ENCODE measurements around the gene RSPH1.

The RSPH1 gene

DNA sequence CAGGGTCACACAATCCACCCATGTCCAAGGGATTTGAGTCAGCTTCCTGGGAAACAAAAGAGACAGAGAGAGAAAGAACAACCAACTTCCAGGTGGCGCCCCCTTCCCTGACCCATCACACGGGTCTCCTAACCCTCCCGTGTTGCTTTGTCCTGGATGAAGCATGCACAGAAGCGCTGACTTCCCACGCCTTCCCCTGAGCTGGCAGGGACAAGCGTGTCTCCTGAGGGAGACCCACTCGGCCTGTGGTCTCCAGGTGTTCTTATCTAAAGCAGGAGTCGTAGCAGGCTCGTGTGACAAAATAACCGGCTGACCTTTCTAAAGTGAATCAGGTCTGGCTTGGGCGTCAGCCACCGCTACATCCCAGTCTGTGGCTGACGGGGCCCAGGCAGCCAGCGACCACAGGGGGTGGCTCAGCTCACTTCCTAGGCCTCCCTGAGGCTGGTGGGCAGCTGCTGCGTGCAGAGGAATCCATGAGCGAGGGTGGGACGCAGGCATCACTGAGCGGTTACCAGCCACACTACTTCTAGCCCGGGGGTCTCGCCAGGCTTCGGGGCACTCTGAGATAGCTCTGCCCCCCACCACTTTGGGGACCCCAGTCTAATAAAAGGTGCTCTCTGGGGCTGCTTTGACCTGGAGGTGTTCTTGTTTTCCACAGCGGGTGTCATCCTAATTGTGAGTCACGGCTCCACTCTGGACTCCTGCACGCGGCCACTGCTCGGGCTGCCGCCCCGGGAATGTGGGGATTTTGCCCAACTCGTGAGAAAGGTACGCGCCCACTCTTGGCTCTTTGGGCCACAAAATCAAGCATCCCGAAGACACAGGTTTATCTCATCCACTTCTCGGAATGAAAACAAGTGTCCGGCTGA lies 51.9 kb downstream of the RSPH1 start:
- no peak for TF ChIP-seq BHLHE40 (IDR thresholded peaks at IDR 0.05; ENCODE audit: borderline replicate concordance)
- TF ChIP-seq ELF4 (IDR thresholded peaks at IDR 0.05) = no peak
- TF ChIP-seq SUZ12 (IDR thresholded peaks at IDR 0.05) = no peak
- TF ChIP-seq CTBP1 (IDR thresholded peaks at IDR 0.05; ENCODE audit: borderline replicate concordance) = no peak
- TF ChIP-seq, protein P1, sequence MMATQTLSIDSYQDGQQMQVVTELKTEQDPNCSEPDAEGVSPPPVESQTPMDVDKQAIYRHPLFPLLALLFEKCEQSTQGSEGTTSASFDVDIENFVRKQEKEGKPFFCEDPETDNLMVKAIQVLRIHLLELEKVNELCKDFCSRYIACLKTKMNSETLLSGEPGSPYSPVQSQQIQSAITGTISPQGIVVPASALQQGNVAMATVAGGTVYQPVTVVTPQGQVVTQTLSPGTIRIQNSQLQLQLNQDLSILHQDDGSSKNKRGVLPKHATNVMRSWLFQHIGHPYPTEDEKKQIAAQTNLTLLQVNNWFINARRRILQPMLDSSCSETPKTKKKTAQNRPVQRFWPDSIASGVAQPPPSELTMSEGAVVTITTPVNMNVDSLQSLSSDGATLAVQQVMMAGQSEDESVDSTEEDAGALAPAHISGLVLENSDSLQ (IDR thresholded peaks at IDR 0.05) = no peak
- TF ChIP-seq SP1 (IDR thresholded peaks at IDR 0.05) = no peak
- no peak for TF ChIP-seq ARNT (IDR thresholded peaks at IDR 0.05)
- TF ChIP-seq TARDBP (IDR thresholded peaks at IDR 0.05) = no peak
- CTCF ChIA-PET = interaction anchor here (1.1 kb wide), 1 partner anchor 106 kb away, joined by 3 read pairs; no protein-coding TSS in a partner anchor
- POLR2A ChIA-PET = no interaction called here
- no peak for DNase-seq (ENCODE audit: extremely low spot score)

DNA sequence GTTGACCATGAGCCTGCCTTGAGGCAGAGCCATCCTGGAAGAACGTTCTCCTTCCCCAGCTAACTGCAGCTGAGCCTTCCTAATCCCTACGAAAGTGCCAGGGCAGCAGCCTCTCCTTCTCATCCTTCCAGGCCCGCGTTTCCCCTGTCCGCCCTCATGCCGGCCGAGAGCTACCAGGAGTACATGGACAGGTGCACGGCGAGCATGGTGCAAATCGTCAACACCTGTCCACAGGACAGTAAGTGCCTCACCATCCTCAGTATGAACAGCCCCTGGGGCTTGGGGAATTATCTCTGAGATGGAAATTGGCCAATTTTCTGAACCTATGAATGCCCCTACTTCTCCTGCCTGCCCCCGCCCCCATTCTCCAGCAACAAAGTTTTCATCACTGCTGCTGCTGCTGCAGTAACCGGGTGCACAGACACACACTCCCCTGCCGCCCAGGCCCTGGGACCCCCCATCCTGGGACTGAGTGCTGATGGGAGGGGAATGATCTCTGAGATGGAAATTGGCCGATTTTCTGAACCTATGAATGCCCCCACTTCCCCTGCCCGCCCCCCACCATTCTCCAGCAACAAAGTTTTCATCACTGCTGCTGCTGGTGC lies 52.7 kb downstream of the RSPH1 start:
- TF ChIP-seq TARDBP (IDR thresholded peaks at IDR 0.05) (no peak), ARNT (IDR thresholded peaks at IDR 0.05) (no peak), NFRKB (IDR thresholded peaks at IDR 0.05) (no peak), LEF1 (IDR thresholded peaks at IDR 0.05; ENCODE audit: borderline replicate concordance) (no peak), CTBP1 (IDR thresholded peaks at IDR 0.05; ENCODE audit: borderline replicate concordance) (no peak), SP1 (IDR thresholded peaks at IDR 0.05) (no peak), ZNF384 (IDR thresholded peaks at IDR 0.05) (no peak), FOXA1 (IDR thresholded peaks at IDR 0.05) (no peak), BHLHE40 (IDR thresholded peaks at IDR 0.05; ENCODE audit: borderline replicate concordance) (no peak), SUZ12 (IDR thresholded peaks at IDR 0.05) (no peak), HDGF (IDR thresholded peaks at IDR 0.05; ENCODE audit: borderline replicate concordance) (no peak), ELF4 (IDR thresholded peaks at IDR 0.05) (no peak), L3MBTL2 (conservative IDR thresholded peaks at IDR 0.05) (no peak), FOXM1 (IDR thresholded peaks at IDR 0.05; ENCODE audit: borderline replicate concordance) (no peak)
- TF ChIP-seq, protein P1 (IDR thresholded peaks at IDR 0.05) = no peak
- DNase-seq (ENCODE audit: extremely low spot score) = no peak
- ChIA-PET POLR2A (no interaction called here), CTCF (no interaction called here)

DNA sequence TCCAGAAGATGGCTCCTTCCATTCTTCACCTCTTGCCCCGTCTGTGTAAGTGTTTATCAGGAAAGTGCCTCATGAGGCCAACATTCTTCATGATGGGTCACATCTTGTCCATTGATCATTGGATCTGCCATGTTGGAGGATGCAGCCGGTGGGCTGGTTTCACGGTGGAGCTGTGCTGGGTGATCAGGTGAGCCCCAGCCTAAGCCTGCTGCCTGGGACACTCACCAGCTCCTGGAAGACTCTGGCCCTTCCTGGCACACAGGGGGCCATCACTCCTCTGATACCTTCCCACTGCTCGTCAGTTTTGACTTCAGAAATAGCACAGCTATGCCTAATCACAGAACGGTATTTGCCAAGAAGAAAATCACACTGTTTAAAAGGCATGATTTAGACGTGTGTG lies 54.1 kb downstream of the RSPH1 start:
- TF ChIP-seq CTBP1 (IDR thresholded peaks at IDR 0.05; ENCODE audit: borderline replicate concordance) (no peak), LEF1 (IDR thresholded peaks at IDR 0.05; ENCODE audit: borderline replicate concordance) (no peak)
- CTCF ChIA-PET = no interaction called here
- POLR2A ChIA-PET = no interaction called here
- DNase-seq (ENCODE audit: extremely low spot score) = no peak

DNA sequence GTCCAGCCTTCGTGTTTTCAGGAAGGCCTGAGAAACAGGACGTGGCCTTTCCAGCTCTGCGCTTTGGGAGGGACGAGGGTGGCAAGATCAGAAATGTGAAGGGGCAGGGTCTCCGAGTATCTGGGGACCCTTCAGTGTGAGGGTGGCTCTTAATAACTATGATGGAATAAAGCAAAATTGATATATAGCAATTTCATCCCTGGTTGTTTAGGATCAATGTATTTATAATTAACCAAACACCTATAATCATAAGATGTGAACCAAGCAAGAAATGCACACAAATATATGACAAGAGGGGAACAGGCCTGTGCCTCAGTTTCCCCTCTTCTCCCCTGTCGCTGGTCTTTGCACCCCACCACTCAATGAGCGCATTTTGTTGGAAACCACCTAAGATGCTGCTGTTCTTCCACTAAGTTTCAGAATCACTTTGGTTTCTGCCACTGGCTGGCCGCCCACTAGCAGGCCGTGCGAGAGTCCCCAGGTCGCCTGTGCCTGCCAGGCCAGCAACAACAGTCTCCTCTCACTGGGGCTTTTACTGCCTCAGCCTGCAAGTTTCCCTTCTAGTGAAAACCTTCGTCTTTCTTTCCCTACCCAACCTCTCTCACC lies 55.7 kb downstream of the RSPH1 start:
- no peak for DNase-seq (ENCODE audit: extremely low spot score)
- POLR2A ChIA-PET = no interaction called here
- TF ChIP-seq BHLHE40 (IDR thresholded peaks at IDR 0.05; ENCODE audit: borderline replicate concordance) (no peak), ELF4 (IDR thresholded peaks at IDR 0.05) (no peak), ZNF384 (IDR thresholded peaks at IDR 0.05) (no peak), LEF1 (IDR thresholded peaks at IDR 0.05; ENCODE audit: borderline replicate concordance) (no peak), FOXM1 (IDR thresholded peaks at IDR 0.05; ENCODE audit: borderline replicate concordance) (no peak), TARDBP (IDR thresholded peaks at IDR 0.05) (no peak), FOXK2 (IDR thresholded peaks at IDR 0.05) (no peak)
- CTCF ChIA-PET = no interaction called here

DNA sequence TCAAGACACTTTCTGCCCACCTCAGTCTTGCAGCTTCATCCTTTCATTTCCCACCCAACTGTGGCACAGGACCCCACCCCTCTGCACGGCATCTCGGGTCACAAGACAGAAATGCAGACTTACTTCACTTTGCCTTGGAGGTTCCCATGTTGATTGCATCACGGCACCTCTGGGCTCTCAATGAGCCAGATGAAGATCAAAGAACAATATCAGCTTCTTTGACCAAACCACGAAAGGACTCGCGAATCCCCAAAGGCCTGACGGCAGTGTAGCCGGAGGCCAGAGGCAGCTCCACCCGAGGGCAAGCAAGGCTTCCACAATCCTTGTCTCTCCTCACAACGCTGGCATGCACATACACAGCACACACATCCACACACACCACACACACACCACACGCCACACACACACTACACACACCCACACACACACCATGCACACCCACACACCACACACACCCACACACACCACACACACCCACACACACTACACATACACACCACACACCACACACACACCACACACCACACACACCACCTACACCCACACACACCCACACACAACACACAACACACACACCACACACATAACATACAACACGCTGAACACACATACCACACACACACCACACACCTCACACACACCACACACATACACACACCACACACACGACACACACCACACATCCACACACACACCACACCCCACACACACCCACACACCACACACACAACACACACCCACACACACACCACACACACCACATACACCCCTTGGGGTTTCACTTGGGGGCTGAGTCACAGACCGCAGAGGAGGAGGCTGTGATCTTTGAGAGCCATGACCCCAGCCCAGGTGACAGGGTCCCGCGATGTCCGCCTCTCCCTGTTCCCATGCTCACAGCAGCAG lies 56.5 kb downstream of the RSPH1 start:
- ChIA-PET POLR2A (no interaction called here), CTCF (no interaction called here)
- no peak for DNase-seq (ENCODE audit: extremely low spot score)
- no peak for TF ChIP-seq ELF4 (IDR thresholded peaks at IDR 0.05)
- no peak for TF ChIP-seq HDGF (IDR thresholded peaks at IDR 0.05; ENCODE audit: borderline replicate concordance)
- no peak for TF ChIP-seq FOXK2 (IDR thresholded peaks at IDR 0.05)
- no peak for TF ChIP-seq ZNF384 (IDR thresholded peaks at IDR 0.05)
- no peak for TF ChIP-seq ARNT (IDR thresholded peaks at IDR 0.05)
- no peak for TF ChIP-seq SUZ12 (IDR thresholded peaks at IDR 0.05)
- TF ChIP-seq SP1 (IDR thresholded peaks at IDR 0.05) = no peak
- no peak for TF ChIP-seq BHLHE40 (IDR thresholded peaks at IDR 0.05; ENCODE audit: borderline replicate concordance)

All from HEK293T (cell line).